AG09319 (cell line): ENCODE data around the gene OGFOD2.

ENCODE experiments used
- DNase-seq: peaks from one replicate; pipeline ENCODE4 v3.0.0-alpha.2; 2010; ENCODE audit warnings: low read depth; ENCODE audit errors: extremely low read depth
- CTCF ChIP-seq: IDR thresholded peaks from 2 replicates; pipeline ENCODE4 v1.5.1; 2011; ENCODE audit warnings: low read depth, mild to moderate bottlenecking, inconsistent platforms, low read length, moderate library complexity

Gene OGFOD2

DNA sequence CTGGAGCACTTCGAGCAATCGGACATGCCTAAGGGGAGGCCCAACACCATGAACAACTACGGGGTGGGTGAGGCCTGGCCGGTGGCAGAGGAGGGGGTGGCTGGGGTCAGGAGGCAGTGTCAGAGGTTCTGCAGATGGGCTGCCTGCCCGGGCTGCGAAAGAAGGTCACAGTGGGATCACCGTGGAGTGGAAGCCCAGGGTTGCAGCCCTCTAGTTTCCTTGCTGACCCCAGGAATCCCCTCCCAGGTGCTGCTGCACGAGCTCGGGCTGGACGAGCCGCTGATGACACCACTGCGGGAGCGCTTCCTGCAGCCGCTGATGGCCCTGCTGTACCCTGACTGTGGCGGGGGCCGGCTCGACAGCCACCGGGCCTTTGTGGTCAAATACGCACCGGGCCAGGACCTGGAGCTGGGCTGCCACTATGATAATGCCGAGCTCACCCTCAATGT lies 3.5 kb downstream of the OGFOD2 start:
- TF ChIP-seq CTCF, result no peak
- no peak for DNase-seq

DNA sequence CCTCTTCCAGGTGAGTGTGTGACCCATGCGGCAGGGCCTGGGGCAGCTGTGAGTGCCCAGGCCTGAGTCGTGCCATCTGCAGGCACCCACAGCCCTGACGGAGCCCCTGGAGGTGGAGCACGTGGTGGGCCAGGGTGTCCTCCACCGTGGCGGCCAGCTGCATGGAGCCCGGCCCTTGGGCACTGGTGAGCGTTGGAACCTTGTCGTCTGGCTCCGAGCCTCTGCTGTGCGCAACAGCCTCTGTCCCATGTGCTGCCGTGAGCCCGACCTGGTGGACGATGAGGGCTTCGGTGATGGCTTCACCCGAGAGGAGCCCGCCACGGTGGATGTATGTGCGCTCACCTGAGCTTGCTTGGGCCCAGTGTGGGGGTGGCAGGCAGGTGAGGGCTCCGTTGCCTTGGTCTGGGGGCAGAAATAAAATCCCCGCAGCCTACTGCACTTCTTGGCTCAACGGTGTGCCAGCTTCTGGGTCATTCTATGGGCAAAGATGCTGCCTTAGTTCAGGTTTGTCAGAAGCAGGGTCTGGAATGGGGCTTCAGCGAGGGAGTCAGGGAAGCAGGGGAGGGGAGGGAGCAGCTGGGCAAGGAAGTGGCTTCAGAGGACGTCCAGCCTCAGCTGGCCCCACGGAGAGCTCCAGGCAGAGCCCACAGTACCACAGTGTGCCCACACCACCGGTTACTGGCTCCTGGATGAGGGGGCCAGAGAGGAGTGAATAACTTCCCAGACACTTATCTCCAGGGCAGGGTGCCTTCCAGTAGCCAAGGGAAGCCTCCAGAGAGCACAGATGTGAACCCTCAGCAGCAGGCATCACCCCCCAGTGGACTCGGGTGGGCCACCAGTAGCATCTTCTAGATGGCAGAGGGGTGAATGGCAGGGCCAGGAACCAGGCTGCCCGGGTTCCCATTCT lies 4.2 kb downstream of the OGFOD2 start:
- no peak for TF ChIP-seq CTCF
- no peak for DNase-seq

DNA sequence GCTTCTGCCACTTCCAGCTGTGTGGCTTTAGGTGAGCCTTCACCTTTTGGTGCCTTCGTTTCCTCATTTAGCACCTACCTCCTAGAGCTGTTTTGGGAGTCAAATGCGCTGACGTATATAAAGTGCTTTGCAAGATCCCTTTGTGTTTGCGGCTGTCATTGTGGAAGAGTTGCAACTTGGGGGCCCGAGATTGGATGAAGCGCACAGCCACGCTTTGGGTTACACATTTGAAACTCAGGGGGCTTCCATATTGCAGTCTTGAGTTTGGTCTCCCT lies 4.8 kb downstream of the OGFOD2 start:
- no peak for DNase-seq
- no peak for TF ChIP-seq CTCF

- no peak for TF ChIP-seq CTCF
- DNase-seq, result no peak
Observed at GRCh38 chr12:122980183-122981035, 5.4 kb downstream of the OGFOD2 start, which contains the start of gene ARL6IP4. Gene ARL6IP4, plus strand, starts transcription at chr12:122980681. Its CDS starts 459 bp downstream, at chr12:122981140.

DNA sequence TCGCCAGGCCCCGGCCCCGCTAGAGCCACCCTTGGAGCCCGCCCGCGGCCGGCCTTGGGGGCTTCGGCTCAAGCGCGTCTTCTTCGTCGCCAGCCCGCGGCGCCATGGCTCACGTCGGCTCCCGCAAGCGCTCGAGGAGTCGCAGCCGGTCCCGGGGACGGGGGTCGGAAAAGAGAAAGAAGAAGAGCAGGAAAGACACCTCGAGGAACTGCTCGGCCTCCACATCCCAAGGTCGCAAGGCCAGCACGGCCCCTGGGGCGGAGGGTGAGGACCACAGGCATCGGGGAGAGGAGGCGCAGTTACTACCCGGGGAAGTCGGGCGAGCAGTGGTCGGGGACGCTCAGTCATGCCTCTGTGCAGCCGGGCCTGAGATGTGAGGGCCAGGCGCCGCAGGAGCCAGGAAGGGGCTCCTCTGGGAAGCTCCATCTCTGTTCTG lies 6.0 kb downstream of the OGFOD2 start:
- DNase-seq, result no peak
- no peak; the same call in 1 of the 2 replicates for TF ChIP-seq CTCF

DNA sequence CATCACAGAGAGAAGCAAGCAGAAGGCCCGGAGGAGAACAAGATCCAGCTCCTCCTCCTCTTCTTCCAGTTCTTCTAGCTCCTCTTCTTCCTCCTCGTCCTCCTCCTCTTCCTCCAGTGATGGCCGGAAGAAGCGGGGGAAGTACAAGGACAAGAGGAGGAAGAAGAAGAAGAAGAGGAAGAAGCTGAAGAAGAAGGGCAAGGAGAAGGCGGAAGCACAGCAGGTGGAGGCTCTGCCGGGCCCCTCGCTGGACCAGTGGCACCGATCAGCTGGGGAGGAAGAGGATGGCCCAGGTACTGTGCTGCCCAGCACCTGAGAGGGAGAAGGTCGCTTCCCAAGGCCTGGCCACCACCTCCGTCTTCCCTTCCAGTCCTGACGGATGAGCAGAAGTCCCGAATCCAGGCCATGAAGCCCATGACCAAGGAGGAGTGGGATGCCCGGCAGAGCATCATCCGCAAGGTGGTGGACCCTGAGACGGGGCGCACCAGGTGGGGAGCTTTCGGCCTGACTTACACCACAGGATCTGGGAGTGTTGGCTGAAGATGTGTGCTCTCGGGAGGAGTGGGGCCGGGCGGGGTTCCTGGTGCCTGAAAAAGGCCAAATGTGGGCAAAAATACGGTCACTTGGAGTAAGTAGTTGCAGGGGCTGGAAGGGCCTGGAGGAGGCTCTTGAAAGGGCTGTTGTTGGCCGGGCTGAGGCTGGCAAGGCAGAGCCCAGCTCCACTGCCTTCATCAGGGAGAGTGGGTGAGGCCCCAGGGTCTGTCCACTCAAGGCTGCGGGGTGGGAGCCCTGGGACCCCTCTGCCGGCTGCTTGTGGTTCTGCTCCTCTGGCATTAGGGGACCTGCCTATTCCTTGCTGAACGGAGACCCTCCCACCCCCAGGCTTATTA lies 6.8 kb downstream of the OGFOD2 start:
- DNase-seq, result no peak
- no peak for TF ChIP-seq CTCF
